Endothelial cell (in vitro differentiated cells): ENCODE measurements around the gene FAM193A. TPM values are rescaled to one million over a fixed set of nuclear protein-coding genes. Genes with fewer than 3 reads are reported as not detected.
"Not testable (repeated sequence)": the region's sequence is repeated elsewhere in the genome, so short reads cannot be mapped to it uniquely, and the experiment has no call there.

ENCODE experiments used
- DNase-seq: peaks from one replicate; pipeline ENCODE4 v3.0.0; 2021; ENCODE audit warnings: low spot score
- H3K27ac Mint-ChIP-seq: one replicate; pipeline ENCODE4 v1.8.0; 2021; ENCODE audit warnings: mixed read lengths, inconsistent platforms; ENCODE audit not compliant: unreplicated experiment
- H3K27me3 Mint-ChIP-seq: one replicate; pipeline ENCODE4 v1.8.0; 2021; ENCODE audit warnings: mild to moderate bottlenecking, moderate library complexity, mixed read lengths, inconsistent platforms; ENCODE audit not compliant: unreplicated experiment
- H3K36me3 Mint-ChIP-seq: one replicate; pipeline ENCODE4 v1.8.0; 2021; ENCODE audit warnings: mild to moderate bottlenecking, low read depth, mixed read lengths, inconsistent platforms; ENCODE audit not compliant: unreplicated experiment
- H3K4me1 Mint-ChIP-seq: one replicate; pipeline ENCODE4 v1.8.0; 2021; ENCODE audit warnings: mild to moderate bottlenecking, mixed read lengths, inconsistent platforms; ENCODE audit not compliant: unreplicated experiment
- H3K4me3 Mint-ChIP-seq: one replicate; pipeline ENCODE4 v1.8.0; 2021; ENCODE audit warnings: mild to moderate bottlenecking, mixed read lengths, inconsistent platforms; ENCODE audit not compliant: unreplicated experiment
- H3K9me3 Mint-ChIP-seq: one replicate; pipeline ENCODE4 v1.8.0; 2021; ENCODE audit warnings: mixed read lengths, inconsistent platforms; ENCODE audit not compliant: unreplicated experiment
- total RNA-seq: library from RNA; stranded (reverse); fragmentation: NEBNext Ultra II Directional; extraction: Animal tissue kit (Norgen Biotek cat#: 25700); gene quantifications from one replicate; pipeline ENCODE4 v1.2.1, GENCODE V29; 2021; ENCODE audit not compliant: unreplicated experiment
- TF ChIP-seq, protein P1 (sequence below): fragments of 200-600 bp; sonication (generic); IDR thresholded peaks from one replicate; pipeline ENCODE4 v1.5.0; 2021; ENCODE audit warnings: antibody characterized with exemption; ENCODE audit not compliant: unreplicated experiment

Gene FAM193A
- total RNA-seq, 1 donor from 2014 or later = 33.7 TPM

DNA sequence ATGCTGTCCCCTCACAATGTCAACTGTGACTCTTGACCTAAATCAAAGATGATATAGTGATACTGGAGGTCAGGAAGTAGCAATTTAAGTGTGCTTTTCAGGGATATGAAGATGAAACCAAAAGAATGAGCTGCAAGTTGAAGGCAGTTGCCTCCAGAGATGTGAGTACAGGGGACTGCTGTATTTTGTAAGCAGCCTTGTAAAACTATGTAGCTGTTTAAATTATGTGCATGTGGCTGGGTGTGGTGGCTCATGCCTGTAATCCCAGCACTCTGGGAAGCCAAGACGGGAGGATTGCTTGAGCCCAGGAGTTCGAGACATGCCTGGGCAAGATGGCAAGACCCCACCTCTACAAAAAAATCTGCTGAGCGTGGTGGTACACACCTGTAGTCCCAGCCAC lies 234.8 kb downstream of the FAM193A start:
- peak overlapping the region; percentile 76 for H3K27ac Mint-ChIP-seq
- H3K36me3 Mint-ChIP-seq = peaks cover 7% of the 10 kb centered on the region
- H3K4me3 Mint-ChIP-seq = no peak overlapping the region
- TF ChIP-seq, protein P1, sequence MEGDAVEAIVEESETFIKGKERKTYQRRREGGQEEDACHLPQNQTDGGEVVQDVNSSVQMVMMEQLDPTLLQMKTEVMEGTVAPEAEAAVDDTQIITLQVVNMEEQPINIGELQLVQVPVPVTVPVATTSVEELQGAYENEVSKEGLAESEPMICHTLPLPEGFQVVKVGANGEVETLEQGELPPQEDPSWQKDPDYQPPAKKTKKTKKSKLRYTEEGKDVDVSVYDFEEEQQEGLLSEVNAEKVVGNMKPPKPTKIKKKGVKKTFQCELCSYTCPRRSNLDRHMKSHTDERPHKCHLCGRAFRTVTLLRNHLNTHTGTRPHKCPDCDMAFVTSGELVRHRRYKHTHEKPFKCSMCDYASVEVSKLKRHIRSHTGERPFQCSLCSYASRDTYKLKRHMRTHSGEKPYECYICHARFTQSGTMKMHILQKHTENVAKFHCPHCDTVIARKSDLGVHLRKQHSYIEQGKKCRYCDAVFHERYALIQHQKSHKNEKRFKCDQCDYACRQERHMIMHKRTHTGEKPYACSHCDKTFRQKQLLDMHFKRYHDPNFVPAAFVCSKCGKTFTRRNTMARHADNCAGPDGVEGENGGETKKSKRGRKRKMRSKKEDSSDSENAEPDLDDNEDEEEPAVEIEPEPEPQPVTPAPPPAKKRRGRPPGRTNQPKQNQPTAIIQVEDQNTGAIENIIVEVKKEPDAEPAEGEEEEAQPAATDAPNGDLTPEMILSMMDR = no peak
- peaks cover 6% of the 10 kb centered on the region for H3K27me3 Mint-ChIP-seq
- H3K9me3 Mint-ChIP-seq = no peaks in the 10 kb centered on the region
- peaks cover 27% of the 10 kb centered on the region for H3K4me1 Mint-ChIP-seq
- DNase-seq = no peak

DNA sequence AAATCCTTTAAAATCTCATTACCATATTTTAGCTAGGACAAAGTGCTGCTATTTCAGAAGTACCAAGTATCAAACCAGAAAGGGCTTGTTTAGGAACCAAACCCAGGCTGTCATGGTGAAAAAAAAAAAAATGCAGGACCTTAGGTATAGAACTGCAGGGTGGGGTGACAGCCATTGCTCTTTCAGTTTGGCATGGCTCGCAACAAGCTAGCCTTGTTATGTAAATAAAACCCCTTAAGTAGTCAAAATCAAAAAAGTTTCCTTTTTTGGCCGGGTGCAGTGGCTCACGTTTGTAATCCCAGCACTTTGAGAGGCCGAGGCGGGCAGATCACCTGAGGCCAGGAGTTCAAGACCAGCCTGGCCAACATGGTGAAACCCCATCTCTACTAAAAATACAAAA lies 244.2 kb downstream of the FAM193A start:
- H3K27me3 Mint-ChIP-seq, H3K4me3 Mint-ChIP-seq, H3K4me1 Mint-ChIP-seq, H3K36me3 Mint-ChIP-seq, H3K27ac Mint-ChIP-seq, DNase-seq, H3K9me3 Mint-ChIP-seq: not testable (repeated sequence)

DNA sequence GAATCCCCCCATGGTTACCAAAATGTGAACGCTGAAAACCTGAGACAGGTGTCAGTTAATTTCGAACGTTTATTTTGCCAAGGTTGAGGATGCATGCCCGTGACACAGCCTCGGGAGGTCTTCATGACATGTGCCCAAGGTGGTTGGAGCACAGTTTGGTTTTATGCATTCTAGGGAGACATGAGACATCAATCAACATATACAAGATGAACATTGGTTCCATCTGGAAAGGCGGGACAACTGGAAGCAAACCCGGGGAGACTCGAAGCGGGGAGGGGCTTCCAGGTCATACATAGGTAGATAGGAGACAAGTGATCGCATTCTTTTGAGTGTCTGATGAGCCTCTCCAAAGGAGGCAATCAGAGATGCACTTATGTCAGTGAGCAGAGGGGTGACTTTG lies 245.5 kb downstream of the FAM193A start:
- Mint-ChIP-seq H3K4me1 (no peaks in the 10 kb centered on the region), H3K9me3 (no peaks in the 10 kb centered on the region), H3K27ac (no peak overlapping the region), H3K4me3 (no peak overlapping the region), H3K27me3 (peaks cover 1% of the 10 kb centered on the region), H3K36me3 (no peaks in the 10 kb centered on the region)
- DNase-seq = no peak
- TF ChIP-seq, protein P1 = no peak

Other genes with a start within 250 kb of the FAM193A start
- gene ZFYVE28, start 118.0 kb upstream of the FAM193A start, total RNA-seq = 0.44 TPM
- not detected for gene CFAP99, start 117.7 kb upstream of the FAM193A start, total RNA-seq
- gene RNF4, start 67.5 kb upstream of the FAM193A start, total RNA-seq = 65.0 TPM
- 29.3 TPM for gene TNIP2, start 219.7 kb downstream of the FAM193A start, total RNA-seq